NCI-H2171 treated with DMSO at 0.1 percent for 48 hours (cell line): ENCODE measurements around the gene MPG.
"Not testable (repeated sequence)": the region's sequence is repeated elsewhere in the genome, so short reads cannot be mapped to it uniquely, and the experiment has no call there.

Experiments
- DNase-seq: peaks from one replicate; lab custom pipeline; 2025; lab: John Stamatoyannopoulos, UW

The MPG gene, protein sequence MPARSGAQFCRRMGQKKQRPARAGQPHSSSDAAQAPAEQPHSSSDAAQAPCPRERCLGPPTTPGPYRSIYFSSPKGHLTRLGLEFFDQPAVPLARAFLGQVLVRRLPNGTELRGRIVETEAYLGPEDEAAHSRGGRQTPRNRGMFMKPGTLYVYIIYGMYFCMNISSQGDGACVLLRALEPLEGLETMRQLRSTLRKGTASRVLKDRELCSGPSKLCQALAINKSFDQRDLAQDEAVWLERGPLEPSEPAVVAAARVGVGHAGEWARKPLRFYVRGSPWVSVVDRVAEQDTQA

DNA sequence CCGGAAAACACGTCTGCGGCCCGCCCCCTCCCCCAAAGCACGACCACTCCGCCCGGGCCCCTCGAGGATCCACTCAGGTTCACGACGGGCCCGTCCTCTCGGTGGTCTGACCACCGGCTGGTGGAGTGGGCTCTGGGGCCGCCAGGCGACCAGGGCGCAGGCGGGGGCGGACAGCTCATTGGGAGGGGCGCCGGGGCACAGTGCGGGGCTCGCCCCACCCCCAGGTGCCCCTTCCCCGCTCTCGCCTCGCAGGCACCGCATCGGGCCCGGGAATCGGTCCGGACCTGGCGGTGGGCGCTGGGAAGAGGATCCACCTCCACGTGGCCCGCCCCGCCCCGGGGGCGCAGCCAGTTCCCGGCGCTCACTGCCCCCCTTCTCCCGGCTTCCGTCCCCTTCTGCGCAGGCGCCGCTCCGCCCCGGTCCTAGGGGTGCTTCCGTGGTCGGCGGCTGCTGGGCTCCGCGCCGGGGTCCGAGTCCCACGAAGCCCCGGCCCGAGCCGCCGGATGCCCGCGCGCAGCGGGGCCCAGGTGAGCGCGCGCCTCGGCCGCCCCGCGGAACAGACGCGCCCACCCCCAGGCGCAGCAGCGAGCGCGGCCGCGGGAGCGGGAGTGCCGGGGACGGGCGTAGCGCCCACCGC, at the start of gene MPG:
Gene MPG (plus strand): TSS at position 419 of the 637 bp plus-strand sequence. CDS start 85 bp downstream, at position 504.
- DNase-seq = peak; percentile 51

DNA sequence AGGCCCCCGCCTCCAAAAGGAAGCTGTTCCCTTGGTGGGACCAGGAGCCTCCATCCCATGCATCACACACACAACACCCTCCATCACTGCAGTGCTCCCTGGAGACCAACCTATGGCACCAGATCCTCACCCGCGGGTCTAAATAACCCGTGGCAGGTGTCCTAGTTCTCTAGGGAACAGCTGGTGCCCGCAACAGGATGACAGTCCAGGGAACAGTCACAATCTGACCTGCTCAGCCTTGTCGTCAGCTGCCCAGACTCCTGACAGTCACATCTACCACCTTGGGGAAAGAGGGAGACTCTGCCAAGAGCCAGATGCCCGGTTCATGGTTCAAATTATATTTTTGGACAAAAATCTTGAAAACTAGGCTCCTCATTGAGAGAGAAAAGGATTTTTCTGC, 47.4 kb upstream of the MPG start:
- DNase-seq = not testable (repeated sequence)

DNA sequence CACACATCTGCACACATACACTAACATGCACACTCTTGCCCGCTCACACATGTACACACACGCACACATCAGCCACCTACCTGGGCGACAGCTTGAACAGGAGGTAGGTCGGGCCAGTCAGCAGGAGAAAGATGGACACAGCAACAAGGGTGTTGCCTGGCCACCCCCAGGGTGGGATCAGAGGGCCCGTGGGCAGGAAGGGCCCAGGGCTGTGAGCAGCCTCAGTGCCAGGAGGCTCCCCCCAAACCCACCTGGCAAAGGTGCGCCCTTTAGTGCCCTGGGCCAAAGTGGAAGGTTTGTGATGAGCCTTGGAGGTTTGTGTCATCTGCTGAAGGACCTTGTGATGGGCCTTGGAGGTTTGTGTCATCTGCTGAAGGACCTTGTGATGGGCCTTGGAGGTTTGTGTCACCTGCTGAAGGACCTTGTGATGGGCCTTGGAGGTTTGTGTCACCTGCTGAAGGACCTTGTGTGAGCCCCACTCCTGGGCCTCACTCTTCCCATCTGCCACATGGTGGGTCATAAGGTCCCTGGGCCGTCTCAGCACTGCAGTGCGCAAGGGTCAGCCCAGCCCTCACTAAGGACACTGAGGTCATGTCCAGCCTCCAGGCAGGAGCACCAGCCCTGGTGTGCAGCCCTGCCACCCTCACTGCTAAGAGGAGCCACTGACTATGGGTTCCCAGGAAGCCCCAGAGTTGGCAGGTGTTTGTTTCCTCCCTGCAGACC, 44.7 kb upstream of the MPG start:
- DNase-seq = not testable (repeated sequence)

DNA sequence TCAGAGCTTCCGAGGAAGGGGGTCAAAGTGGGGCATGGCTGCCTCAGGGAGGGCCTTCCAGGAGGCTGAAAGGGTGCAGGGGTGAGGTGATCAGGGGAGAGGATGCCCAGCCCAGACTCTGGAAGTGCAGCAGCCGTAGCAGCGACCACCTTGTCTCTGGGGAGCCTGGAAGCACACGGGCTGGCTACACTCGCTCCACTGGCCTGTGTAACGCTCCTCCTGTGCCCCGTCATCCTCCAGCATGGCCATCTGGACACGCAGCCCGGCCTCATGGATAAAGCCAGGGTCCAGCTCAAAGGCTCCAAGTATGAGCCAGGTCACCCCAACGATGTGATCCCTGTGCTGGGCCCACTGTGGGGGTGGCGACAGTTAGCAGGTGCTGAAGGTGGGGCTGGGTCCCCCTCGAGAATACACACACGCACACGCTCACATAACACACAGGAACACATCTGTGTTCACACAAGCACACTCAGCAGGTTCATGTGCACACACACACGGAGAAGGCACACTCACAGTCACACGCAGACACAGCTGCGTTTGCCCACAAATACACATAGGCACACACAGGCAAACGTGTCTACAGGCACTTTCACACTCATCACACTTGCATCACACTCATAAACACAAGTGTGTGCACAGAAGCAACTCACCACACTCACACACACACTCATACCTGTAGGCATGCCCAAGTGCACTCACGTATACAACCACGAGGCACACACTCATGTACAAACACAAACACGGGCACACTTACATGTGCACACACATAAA, 44.0 kb upstream of the MPG start:
- DNase-seq = no peak

DNA sequence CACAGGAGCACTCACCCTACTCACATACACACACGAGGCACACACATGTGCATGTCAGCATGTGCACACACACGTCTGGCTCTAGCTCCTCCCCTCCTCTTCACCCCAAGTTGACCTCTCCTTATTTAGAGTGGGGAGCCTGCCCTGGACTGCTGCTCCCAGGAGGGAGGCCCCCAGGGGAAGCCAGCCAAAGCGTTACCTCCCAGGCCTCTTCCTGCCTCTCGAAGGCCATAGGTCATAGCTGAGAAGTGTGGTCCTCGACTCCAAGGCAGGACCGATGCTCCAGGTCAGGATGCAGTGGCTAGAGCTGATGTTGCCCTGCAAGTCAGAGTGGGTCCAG, 43.4 kb upstream of the MPG start:
- no peak for DNase-seq

DNA sequence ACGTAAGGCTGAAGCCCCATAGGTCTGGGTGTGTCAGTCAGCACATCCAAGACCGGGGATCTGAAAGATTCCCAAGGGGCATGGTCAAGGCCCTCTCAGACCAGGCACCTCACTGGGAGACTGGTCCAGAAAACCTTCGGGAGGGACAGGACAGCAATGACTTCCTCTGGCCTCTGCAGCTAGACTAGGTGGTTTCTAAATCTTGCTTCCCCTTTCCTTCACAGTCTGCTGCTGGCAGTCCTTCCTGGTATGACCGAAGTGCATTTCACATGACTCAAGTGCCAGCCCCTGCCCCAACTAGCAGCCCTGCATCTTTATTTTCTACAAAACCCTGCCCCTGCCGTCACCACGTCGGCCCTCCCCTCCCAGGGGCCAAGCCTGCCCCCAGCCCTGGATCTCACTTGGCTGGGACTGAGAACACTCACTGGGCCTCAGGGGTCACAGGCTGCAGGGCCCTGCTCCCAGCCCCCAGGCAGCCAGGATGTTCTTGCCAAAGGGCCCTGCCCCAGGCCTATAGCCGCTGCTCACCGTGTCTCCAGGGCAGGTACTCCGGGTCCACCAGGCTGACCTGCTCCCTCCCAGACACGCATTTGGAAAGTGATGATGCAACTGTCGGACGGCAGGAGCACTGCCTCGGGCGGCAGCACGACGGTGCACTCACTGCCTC, 42.9 kb upstream of the MPG start:
- DNase-seq = no peak

DNA sequence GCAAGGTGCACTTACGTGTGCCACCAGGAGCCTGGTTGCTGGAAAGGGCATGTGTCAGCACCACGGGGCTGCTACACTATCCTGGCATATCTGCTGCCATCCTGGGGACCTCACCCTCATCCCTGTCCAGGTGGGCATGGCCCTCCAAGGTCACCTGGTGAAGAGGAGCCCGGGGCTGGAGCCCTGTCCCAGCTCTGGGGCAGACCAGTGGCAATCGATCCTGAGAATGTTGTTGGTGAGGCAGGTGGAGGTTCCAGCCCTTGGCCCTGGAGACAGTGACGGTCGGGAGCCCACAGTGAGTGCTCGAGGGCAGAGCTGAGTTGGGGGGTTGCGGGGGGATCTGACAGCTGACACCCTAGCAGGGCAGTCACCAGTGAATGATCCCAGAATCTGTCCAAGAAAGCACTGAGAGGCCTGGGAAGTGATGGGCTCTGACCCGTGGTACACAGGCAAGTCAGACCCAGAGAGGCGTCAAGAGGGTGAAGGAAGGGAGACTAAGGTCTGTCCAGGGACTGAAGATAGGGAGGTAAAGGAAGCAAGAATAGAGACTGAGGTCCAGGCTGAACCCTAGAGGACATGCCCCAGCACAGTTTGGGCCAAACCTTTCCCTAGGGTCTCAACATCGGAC, 42.2 kb upstream of the MPG start:
- DNase-seq = no peak

DNA sequence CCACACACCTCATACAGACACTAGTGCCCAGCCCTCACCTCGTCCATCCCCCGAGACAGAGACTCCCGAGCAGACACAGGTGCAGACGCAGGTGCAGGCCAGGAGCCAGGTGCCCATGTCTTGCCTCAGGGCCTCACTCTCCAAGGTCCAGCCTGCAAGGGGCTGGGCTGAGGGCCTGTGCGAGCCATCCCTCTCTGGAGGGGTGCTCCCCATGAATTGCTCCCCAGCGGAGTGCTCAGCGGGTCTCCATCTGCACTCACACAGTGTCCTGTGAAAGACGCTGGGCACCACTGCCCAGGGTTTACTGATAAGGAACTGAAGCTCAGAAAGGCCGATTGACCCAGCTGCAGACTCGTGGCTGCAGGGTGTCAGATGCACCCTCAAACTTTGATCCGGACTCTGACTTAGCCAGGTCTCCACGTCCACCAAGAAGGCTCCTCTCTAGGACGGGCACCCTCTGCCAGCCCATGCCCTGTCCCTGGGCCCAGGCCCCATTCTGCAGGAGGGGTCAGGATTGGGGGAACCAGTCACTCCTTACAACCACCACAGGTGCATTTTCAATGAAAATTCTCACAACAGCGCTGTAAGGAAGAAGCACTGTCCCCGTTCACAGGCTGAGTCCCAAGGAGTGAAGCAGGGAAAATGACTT, 41.6 kb upstream of the MPG start:
- no peak for DNase-seq

DNA sequence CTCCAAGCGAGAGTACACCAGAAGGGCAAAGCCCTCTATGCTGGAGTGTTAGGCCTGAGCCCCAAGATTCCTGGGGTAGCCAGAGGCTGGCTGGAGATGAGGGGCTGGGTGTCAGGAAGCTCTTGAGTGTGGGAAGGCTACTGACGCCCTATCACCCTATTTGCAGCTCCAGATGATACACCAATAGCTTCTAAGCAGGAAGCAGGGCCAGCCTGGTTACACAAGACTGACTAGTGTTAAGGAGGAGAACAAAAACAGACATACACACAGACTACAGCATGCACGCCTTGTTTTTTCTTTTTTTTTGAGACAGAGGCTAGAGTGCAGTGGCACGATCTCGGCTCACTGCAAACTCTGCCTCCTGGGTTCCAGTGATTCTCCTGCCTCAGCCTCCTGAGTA, 40.5 kb upstream of the MPG start:
- DNase-seq = no peak

DNA sequence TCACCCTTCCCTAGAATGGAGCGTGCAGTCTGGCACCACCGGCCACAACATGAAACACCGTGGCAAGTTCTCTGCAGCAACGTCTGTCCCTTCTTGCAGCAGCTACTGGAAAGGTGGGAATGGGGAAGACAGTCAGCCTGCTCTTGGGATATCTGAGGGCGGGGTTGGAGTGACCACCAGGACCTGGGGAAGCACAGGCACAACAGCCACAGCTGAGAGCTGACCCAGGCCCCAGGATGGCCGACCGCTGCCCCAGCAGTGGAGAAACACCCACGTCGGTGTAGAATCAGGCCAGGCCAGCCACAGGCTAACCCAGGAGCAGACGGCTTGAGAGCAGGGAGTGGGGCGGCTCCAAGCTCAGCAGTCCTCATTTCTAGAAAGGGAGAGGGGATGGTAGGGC, 39.8 kb upstream of the MPG start:
- DNase-seq = not testable (repeated sequence)

DNA sequence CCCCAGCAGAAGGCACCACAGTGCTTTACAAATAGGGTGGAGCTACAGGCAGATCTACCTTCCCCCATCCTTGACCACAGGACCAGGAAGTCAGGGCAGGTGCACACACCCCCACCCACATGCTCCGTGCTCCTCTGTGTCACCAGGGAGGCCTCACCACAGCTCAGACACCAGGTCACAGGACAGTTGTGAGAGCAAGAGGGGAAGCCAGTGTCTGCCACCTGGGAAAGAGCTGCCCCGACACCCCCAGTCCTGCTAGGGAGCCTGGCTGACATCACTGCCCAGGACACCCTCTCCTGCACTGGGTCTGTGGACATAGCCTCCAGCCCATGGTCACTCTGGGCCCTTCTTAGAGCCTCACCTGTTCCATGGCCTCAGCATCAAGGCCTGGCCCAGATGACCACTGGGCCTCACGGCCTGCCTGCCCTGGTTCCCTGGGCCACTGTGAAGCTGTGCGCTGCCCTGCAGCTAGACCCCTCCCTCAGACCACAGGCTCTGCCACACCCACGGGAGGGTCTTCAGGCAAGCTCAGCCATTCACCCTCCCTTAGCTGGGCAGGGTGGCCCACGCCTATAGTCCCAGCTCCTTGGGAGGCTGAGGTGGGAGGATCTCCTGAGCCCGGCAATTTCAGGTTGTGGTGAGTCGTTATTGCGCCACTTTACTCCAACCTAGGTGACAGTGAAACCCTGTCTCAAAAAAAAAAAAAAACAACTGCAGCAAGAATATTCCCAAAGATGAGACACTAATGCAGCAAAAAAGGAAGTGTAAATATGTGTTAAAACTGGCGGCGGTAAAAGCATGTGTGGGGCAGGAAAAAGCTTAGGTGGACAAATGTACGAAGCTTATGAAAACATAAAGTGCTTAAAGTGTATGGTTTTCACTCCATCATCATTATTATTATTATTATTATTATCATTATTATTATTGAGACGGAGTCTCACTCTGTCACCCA, 38.8 kb upstream of the MPG start:
- DNase-seq = no peak

DNA sequence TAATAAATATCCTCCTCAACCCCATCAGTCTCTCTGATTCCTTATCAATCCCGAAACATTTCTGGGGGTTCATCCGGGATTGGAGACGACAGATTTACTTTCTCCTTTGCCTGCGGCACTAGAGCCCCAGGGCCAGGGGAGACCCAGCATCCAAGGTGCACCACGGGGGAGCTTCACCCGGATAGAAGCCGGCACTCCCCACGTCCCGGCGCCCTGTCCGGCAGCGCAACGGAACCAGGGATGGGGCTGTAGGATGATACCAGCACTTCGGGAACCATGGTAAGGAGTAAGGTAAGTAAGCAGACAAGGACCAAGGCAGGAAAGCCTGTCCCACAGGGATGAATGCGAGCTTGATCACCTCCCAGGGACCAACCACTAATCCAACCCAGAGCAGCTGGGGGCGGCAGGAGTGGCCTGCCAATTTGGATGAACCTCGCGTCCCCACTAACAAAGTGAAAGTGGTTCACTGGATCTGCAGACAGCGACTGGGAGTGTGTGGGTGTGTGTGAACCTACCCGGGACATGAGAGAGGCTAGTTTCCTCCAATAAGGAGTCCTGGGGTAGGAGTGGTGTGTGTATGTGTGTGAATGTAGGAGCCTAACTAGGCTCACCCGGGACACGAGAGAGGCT, 36.5 kb upstream of the MPG start:
- DNase-seq = no peak

DNA sequence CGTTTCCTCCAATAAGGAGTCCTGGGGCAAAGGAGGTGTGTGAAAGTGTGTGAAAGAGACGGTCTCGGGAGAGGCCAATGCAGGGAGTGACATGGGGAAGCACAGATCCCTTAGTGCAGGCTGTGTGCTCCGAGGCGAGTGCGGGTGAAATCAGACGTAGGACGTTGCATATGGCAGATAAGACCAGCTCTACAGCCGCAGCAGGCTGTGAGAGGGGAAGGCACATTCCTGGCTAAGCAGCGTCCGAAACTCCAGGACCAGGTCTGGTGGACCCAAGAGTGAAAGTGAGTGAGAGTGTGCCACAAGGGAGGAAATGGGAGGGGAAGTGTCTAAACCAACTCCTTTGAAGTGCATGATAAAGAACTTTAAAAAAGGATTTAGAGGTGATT, 36.0 kb upstream of the MPG start:
- DNase-seq = no peak

DNA sequence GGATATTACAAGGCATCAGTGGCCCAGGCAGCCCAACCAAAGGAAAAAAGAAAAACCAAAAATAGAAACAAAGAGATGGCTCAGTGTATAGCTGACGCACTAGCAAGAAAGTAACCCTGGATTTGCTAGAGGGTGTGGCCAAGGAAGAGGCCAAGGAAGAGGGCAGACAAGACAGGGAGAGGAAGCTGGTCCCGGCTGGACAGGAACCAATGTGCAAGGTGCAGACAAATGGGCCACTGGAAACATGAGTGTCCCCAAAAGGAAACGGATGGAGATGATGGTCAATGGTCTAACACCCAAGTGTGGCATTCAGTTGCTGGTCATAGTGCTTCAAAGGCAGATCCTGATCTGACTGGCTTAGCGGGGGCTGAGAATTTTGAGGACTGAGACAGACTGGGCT, 35.3 kb upstream of the MPG start:
- DNase-seq = no peak

DNA sequence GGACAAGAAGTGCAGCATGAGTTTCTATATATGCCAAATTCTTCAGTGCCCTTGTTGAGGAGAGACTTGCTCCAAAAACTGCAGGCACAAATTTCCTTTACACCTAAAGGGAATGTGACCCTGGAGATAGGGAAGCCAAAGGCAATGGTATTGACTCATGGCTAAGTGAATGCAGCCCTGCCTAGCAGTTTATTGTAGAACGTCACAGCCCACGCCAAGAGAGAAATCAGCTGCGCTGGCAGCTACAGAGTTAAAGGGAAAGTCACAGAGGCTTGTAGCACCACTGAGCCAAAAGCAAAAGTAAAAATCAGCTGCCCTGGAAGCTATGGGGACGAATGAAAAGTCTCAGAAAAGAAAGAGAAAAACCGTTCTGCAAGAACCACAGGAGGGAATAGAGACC, 34.7 kb upstream of the MPG start:
- no peak for DNase-seq

DNA sequence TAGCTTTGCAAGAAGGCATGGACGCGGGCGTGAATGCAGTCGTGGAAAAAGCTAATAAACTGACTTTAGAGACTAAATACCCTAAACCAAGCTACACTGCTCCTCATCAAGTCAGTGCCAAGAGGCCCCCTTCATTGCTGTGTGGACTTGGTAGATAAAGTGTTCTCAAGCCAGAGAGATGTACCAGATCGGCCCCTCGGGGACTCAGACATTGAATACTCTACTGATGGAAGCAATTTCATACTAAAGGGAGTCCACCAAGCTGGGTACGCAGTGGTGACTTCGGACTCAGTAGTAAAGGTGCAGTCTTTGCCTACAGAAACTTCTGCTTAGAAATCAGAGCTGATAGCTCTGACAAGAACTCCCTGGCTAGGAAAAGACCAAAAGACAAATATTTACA, 33.4 kb upstream of the MPG start:
- no peak for DNase-seq

DNA sequence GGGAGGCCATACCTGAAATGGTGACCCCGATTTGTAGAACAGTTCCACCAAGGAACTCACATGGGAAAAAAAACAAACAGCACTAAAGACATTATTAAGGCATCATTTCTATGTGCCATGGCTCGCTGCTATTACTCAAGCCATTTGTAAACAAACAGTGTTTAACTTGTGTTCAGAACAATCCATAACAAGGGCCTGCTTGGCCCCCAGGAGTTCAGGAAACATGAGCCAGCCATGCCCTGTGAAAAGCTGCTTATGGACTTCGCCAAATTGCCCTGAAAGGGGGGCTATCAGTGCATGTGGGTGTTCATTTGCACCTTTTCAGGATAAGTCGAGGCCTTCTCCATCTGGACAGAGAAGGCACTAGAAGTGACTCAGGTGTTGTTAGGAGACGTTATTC, 32.6 kb upstream of the MPG start:
- no peak for DNase-seq

DNA sequence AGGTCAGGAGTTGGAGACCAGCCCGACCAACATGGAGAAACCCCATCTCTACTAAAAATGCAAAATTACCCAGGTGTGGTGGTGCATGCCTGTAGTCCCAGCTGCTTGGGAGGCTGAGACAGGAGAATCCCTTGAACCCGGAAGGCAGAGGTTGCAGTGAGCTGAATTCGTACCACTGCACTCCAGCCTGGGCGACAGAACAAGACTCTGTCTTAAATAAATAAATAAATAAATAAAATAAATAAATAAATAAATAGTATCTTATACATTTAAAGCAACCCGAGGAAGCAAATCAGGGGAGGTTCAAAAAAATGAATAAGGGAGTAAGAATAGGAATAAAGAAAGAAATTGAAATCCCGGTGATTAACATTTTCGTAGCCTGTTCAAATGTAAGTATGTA, 31.5 kb upstream of the MPG start:
- not testable (repeated sequence) for DNase-seq

DNA sequence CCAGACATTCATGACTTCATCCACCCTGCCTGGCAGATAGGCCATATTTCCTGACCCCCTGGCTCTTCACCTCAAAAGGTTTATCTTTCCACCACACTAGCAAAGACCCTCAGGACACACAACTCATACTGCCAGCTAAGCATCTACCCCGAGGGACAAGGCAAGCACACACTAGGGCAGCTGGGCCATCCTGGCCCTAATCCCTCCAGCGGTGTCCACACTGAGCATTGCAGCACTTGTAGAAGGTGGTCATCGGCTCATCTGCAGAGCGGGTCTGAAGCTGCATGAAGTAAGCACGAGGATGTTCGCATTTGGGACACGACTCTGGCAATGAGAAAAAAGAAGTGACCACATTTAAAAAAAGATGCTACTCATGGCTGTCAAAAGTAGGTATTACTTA, 30.8 kb upstream of the MPG start:
- no peak for DNase-seq
